ENCODE measurements around the gene DCP1B. TPM values are rescaled to one million over a fixed set of nuclear protein-coding genes. Genes with fewer than 3 reads are reported as not detected.

DCP1B gene
- total and polyA plus RNA-seq, 2 donors: 9.4 to 10.1 TPM

- DNase-seq (ENCODE audit: low read depth in 6 of 9, low spot score in 9 of 9): no peak
- no peak overlapping the region for H3K27ac ChIP-seq (ENCODE audit: low read depth in 1 of 2, low read length in 1 of 2)
- no peaks in the 10 kb centered on the region for H3K36me3 ChIP-seq (ENCODE audit: control insufficient read depth in 2 of 2, insufficient read depth in 2 of 2, low read length in 1 of 2)
- H3K4me1 ChIP-seq (ENCODE audit: control insufficient read depth in 2 of 2, insufficient read depth in 2 of 2, low read length in 2 of 2): no peaks in the 10 kb centered on the region
- H3K4me3 ChIP-seq (ENCODE audit: low read length in 2 of 2): no peak overlapping the region
- H3K9me3 ChIP-seq (ENCODE audit: control insufficient read depth in 2 of 2, insufficient read depth in 1 of 2, low read length in 1 of 2): no peaks in the 10 kb centered on the region
- 94% methylated on average over 6 of the region's 6 CpGs for WGBS
- H3K27me3 ChIP-seq (ENCODE audit: control insufficient read depth in 2 of 2, insufficient read depth in 1 of 2, low read length in 1 of 2): peaks cover 2 to 25% of the 10 kb centered on the region in 2 donors
Measured at GRCh38 chr12:2044165-2044564, 39.9 kb upstream of the DCP1B start.

GRCh38 chr12:2043054-2043453 is 38.8 kb upstream of the DCP1B start:
- Histone ChIP-seq H3K27me3 (ENCODE audit: control insufficient read depth in 2 of 2, insufficient read depth in 1 of 2, low read length in 1 of 2) (peaks cover 2 to 14% of the 10 kb centered on the region in 2 donors), H3K4me1 (ENCODE audit: control insufficient read depth in 2 of 2, insufficient read depth in 2 of 2, low read length in 2 of 2) (no peaks in the 10 kb centered on the region), H3K36me3 (ENCODE audit: control insufficient read depth in 2 of 2, insufficient read depth in 2 of 2, low read length in 1 of 2) (no peaks in the 10 kb centered on the region), H3K27ac (ENCODE audit: low read depth in 1 of 2, low read length in 1 of 2) (no peak overlapping the region), H3K9me3 (ENCODE audit: control insufficient read depth in 2 of 2, insufficient read depth in 1 of 2, low read length in 1 of 2) (no peaks in the 10 kb centered on the region), H3K4me3 (ENCODE audit: low read length in 2 of 2) (no peak overlapping the region)
- DNase-seq (ENCODE audit: low read depth in 6 of 9, low spot score in 9 of 9): no peak
- 98% methylated on average over 2 of the region's 2 CpGs for WGBS

GRCh38 chr12:2039034-2039433 is 34.8 kb upstream of the DCP1B start:
- peaks cover 0 to 10% of the 10 kb centered on the region in 2 donors for H3K4me1 ChIP-seq (ENCODE audit: control insufficient read depth in 2 of 2, insufficient read depth in 2 of 2, low read length in 2 of 2)
- no peak overlapping the region for H3K4me3 ChIP-seq (ENCODE audit: low read length in 2 of 2)
- H3K36me3 ChIP-seq (ENCODE audit: control insufficient read depth in 2 of 2, insufficient read depth in 2 of 2, low read length in 1 of 2): no peaks in the 10 kb centered on the region
- H3K27ac ChIP-seq (ENCODE audit: low read depth in 1 of 2, low read length in 1 of 2): no peak overlapping the region
- H3K9me3 ChIP-seq (ENCODE audit: control insufficient read depth in 2 of 2, insufficient read depth in 1 of 2, low read length in 1 of 2): peaks cover 0 to 3% of the 10 kb centered on the region in 2 donors
- no peak for DNase-seq (ENCODE audit: low read depth in 6 of 9, low spot score in 9 of 9)
- H3K27me3 ChIP-seq (ENCODE audit: control insufficient read depth in 2 of 2, insufficient read depth in 1 of 2, low read length in 1 of 2): peaks cover 13 to 32% of the 10 kb centered on the region in 2 donors

- Histone ChIP-seq H3K27ac (ENCODE audit: low read depth in 1 of 2, low read length in 1 of 2) (no peak overlapping the region), H3K9me3 (ENCODE audit: control insufficient read depth in 2 of 2, insufficient read depth in 1 of 2, low read length in 1 of 2) (peaks cover 0 to 3% of the 10 kb centered on the region in 2 donors), H3K36me3 (ENCODE audit: control insufficient read depth in 2 of 2, insufficient read depth in 2 of 2, low read length in 1 of 2) (no peaks in the 10 kb centered on the region), H3K4me3 (ENCODE audit: low read length in 2 of 2) (peak overlapping the region in 1 of 2 donors; percentile 27), H3K4me1 (ENCODE audit: control insufficient read depth in 2 of 2, insufficient read depth in 2 of 2, low read length in 2 of 2) (peaks cover 0 to 10% of the 10 kb centered on the region in 2 donors), H3K27me3 (ENCODE audit: control insufficient read depth in 2 of 2, insufficient read depth in 1 of 2, low read length in 1 of 2) (peaks cover 13 to 46% of the 10 kb centered on the region in 2 donors)
- no peak for DNase-seq (ENCODE audit: low read depth in 6 of 9, low spot score in 9 of 9)
- 77% methylated on average over 15 of the region's 15 CpGs for WGBS
Measured at GRCh38 chr12:2035431-2036055, 31.3 kb upstream of the DCP1B start.

GRCh38 chr12:2034633-2035430 is 30.6 kb upstream of the DCP1B start:
- H3K36me3 ChIP-seq (ENCODE audit: control insufficient read depth in 2 of 2, insufficient read depth in 2 of 2, low read length in 1 of 2): no peaks in the 10 kb centered on the region
- peak; percentile 39 to 90 (median 77) for DNase-seq (ENCODE audit: low read depth in 6 of 9, low spot score in 9 of 9)
- H3K9me3 ChIP-seq (ENCODE audit: control insufficient read depth in 2 of 2, insufficient read depth in 1 of 2, low read length in 1 of 2): peaks cover 0 to 3% of the 10 kb centered on the region in 2 donors
- H3K27ac ChIP-seq (ENCODE audit: low read depth in 1 of 2, low read length in 1 of 2): no peak overlapping the region
- WGBS: 11% methylated on average over 47 of the region's 47 CpGs
- peaks cover 13 to 48% of the 10 kb centered on the region in 2 donors for H3K27me3 ChIP-seq (ENCODE audit: control insufficient read depth in 2 of 2, insufficient read depth in 1 of 2, low read length in 1 of 2)
- H3K4me3 ChIP-seq (ENCODE audit: low read length in 2 of 2): peak overlapping the region; percentile 27 to 29
- peaks cover 0 to 10% of the 10 kb centered on the region in 2 donors for H3K4me1 ChIP-seq (ENCODE audit: control insufficient read depth in 2 of 2, insufficient read depth in 2 of 2, low read length in 2 of 2)

- Histone ChIP-seq H3K27ac (ENCODE audit: low read depth in 1 of 2, low read length in 1 of 2) (no peak overlapping the region), H3K27me3 (ENCODE audit: control insufficient read depth in 2 of 2, insufficient read depth in 1 of 2, low read length in 1 of 2) (peaks cover 13 to 44% of the 10 kb centered on the region in 2 donors), H3K4me3 (ENCODE audit: low read length in 2 of 2) (no peak overlapping the region), H3K9me3 (ENCODE audit: control insufficient read depth in 2 of 2, insufficient read depth in 1 of 2, low read length in 1 of 2) (peaks cover 0 to 3% of the 10 kb centered on the region in 2 donors), H3K36me3 (ENCODE audit: control insufficient read depth in 2 of 2, insufficient read depth in 2 of 2, low read length in 1 of 2) (no peaks in the 10 kb centered on the region), H3K4me1 (ENCODE audit: control insufficient read depth in 2 of 2, insufficient read depth in 2 of 2, low read length in 2 of 2) (peaks cover 0 to 10% of the 10 kb centered on the region in 2 donors)
- 97% methylated on average over 8 of the region's 8 CpGs for WGBS
- DNase-seq (ENCODE audit: low read depth in 6 of 9, low spot score in 9 of 9): no peak
Measured at GRCh38 chr12:2032506-2032905, 28.2 kb upstream of the DCP1B start.

GRCh38 chr12:2029851-2030250 is 25.6 kb upstream of the DCP1B start:
- Histone ChIP-seq H3K4me1 (ENCODE audit: control insufficient read depth in 2 of 2, insufficient read depth in 2 of 2, low read length in 2 of 2) (peaks cover 0 to 4% of the 10 kb centered on the region in 2 donors), H3K36me3 (ENCODE audit: control insufficient read depth in 2 of 2, insufficient read depth in 2 of 2, low read length in 1 of 2) (no peaks in the 10 kb centered on the region), H3K27ac (ENCODE audit: low read depth in 1 of 2, low read length in 1 of 2) (no peak overlapping the region), H3K9me3 (ENCODE audit: control insufficient read depth in 2 of 2, insufficient read depth in 1 of 2, low read length in 1 of 2) (peaks cover 0 to 3% of the 10 kb centered on the region in 2 donors), H3K4me3 (ENCODE audit: low read length in 2 of 2) (no peak overlapping the region), H3K27me3 (ENCODE audit: control insufficient read depth in 2 of 2, insufficient read depth in 1 of 2, low read length in 1 of 2) (peaks cover 4 to 29% of the 10 kb centered on the region in 2 donors)
- 95% methylated on average over 3 of the region's 3 CpGs for WGBS
- DNase-seq (ENCODE audit: low read depth in 6 of 9, low spot score in 9 of 9): no peak

- no peak for DNase-seq (ENCODE audit: low read depth in 6 of 9, low spot score in 9 of 9)
- Histone ChIP-seq H3K4me3 (ENCODE audit: low read length in 2 of 2) (no peak overlapping the region), H3K9me3 (ENCODE audit: control insufficient read depth in 2 of 2, insufficient read depth in 1 of 2, low read length in 1 of 2) (no peaks in the 10 kb centered on the region), H3K4me1 (ENCODE audit: control insufficient read depth in 2 of 2, insufficient read depth in 2 of 2, low read length in 2 of 2) (no peaks in the 10 kb centered on the region), H3K27ac (ENCODE audit: low read depth in 1 of 2, low read length in 1 of 2) (no peak overlapping the region), H3K27me3 (ENCODE audit: control insufficient read depth in 2 of 2, insufficient read depth in 1 of 2, low read length in 1 of 2) (peaks cover 0 to 11% of the 10 kb centered on the region in 2 donors), H3K36me3 (ENCODE audit: control insufficient read depth in 2 of 2, insufficient read depth in 2 of 2, low read length in 1 of 2) (no peaks in the 10 kb centered on the region)
- 94% methylated on average over 4 of the region's 4 CpGs for WGBS
Measured at GRCh38 chr12:2027351-2027750, 23.1 kb upstream of the DCP1B start.

- Histone ChIP-seq H3K36me3 (ENCODE audit: control insufficient read depth in 2 of 2, insufficient read depth in 2 of 2, low read length in 1 of 2) (no peaks in the 10 kb centered on the region), H3K4me1 (ENCODE audit: control insufficient read depth in 2 of 2, insufficient read depth in 2 of 2, low read length in 2 of 2) (no peaks in the 10 kb centered on the region), H3K4me3 (ENCODE audit: low read length in 2 of 2) (no peak overlapping the region), H3K27ac (ENCODE audit: low read depth in 1 of 2, low read length in 1 of 2) (no peak overlapping the region), H3K9me3 (ENCODE audit: control insufficient read depth in 2 of 2, insufficient read depth in 1 of 2, low read length in 1 of 2) (no peaks in the 10 kb centered on the region), H3K27me3 (ENCODE audit: control insufficient read depth in 2 of 2, insufficient read depth in 1 of 2, low read length in 1 of 2) (no peaks in the 10 kb centered on the region)
- 39% methylated on average over 3 of the region's 3 CpGs for WGBS
- no peak for DNase-seq (ENCODE audit: low read depth in 6 of 9, low spot score in 9 of 9)
Measured at GRCh38 chr12:2023365-2023764, 19.1 kb upstream of the DCP1B start.

Measured in thymus (tissue), 11 donors.